Mesendoderm (in vitro differentiated cells): ENCODE data around the gene ATR.
"Not testable (repeated sequence)": the region's sequence is repeated elsewhere in the genome, so short reads cannot be mapped to it uniquely, and the experiment has no call there.

Experiments
- DNase-seq: peaks from one replicate; pipeline ENCODE4 v3.0.0; 2013
- H2AK5ac ChIP-seq: 2 replicates; pipeline ENCODE4 v1.6.1; 2013; ENCODE audit warnings: low read length, inconsistent platforms
- H2BK120ac ChIP-seq: 2 replicates; pipeline ENCODE4 v1.6.1; 2013; ENCODE audit warnings: low read depth, mild to moderate bottlenecking, low read length, moderate library complexity, mixed read lengths
- H2BK15ac ChIP-seq: replicated peaks from 2 replicates; pipeline ENCODE4 v1.6.1; 2013; ENCODE audit warnings: low read depth, mild to moderate bottlenecking, moderate library complexity
- H2BK5ac ChIP-seq: 2 replicates; pipeline ENCODE4 v1.6.1; 2013; ENCODE audit warnings: low read length, inconsistent platforms
- H3K18ac ChIP-seq: 2 replicates; pipeline ENCODE4 v1.6.1; 2013; ENCODE audit warnings: mild to moderate bottlenecking, low read length, mixed read lengths
- H3K23ac ChIP-seq: one replicate; pipeline ENCODE4 v1.6.1; 2013; ENCODE audit warnings: low read length
- H3K27ac ChIP-seq: 2 replicates; pipeline ENCODE4 v1.5.1; 2013; ENCODE audit warnings: low read depth, mild to moderate bottlenecking, inconsistent platforms, low read length, moderate library complexity
- H3K27me3 ChIP-seq: 2 replicates; pipeline ENCODE4 v1.6.1; 2013; ENCODE audit warnings: low read length, control low read depth, mild to moderate bottlenecking, inconsistent platforms; ENCODE audit not compliant: insufficient read depth, poor library complexity
- H3K36me3 ChIP-seq: 2 replicates; pipeline ENCODE4 v1.6.1; 2013; ENCODE audit warnings: low read length, inconsistent platforms; ENCODE audit not compliant: control insufficient read depth, insufficient read depth
- H3K4ac ChIP-seq: one replicate; pipeline ENCODE4 v1.6.1; 2013; ENCODE audit warnings: low read depth, mild to moderate bottlenecking, low read length, moderate library complexity
- H3K4me1 ChIP-seq: 2 replicates; pipeline ENCODE4 v1.6.1; 2013; ENCODE audit warnings: low read depth, low read length, inconsistent platforms; ENCODE audit not compliant: control insufficient read depth
- H3K4me2 ChIP-seq: 2 replicates; pipeline ENCODE4 v1.6.1; 2013; ENCODE audit warnings: low read length
- H3K4me3 ChIP-seq: 2 replicates; pipeline ENCODE4 v1.5.1; 2013; ENCODE audit warnings: mild to moderate bottlenecking, low read length
- H3K56ac ChIP-seq: one replicate; pipeline ENCODE4 v1.6.1; 2013; ENCODE audit warnings: low read length
- H3K79me1 ChIP-seq: 2 replicates; pipeline ENCODE4 v1.6.1; 2013; ENCODE audit warnings: low read length, inconsistent platforms
- H3K79me2 ChIP-seq: 2 replicates; pipeline ENCODE4 v1.6.1; 2013; ENCODE audit warnings: mild to moderate bottlenecking, low read length; ENCODE audit not compliant: control insufficient read depth, insufficient read depth
- H3K9ac ChIP-seq: 2 replicates; pipeline ENCODE4 v1.6.1; 2013; ENCODE audit warnings: low read length, inconsistent platforms
- H4K5ac ChIP-seq: one replicate; pipeline ENCODE4 v1.6.1; 2013; ENCODE audit warnings: low read length
- H4K8ac ChIP-seq: one replicate; pipeline ENCODE4 v1.6.1; 2013; ENCODE audit warnings: low read depth, mild to moderate bottlenecking, control low read depth, low read length, moderate library complexity
- WGBS: extraction: QIAGEN DNeasy Blood & Tissue Kit; methylation state at CpG from one replicate; pipeline ENCODE4 v1.1.7; 2013; ENCODE audit warnings: low lambda C conversion rate, missing lambda C conversion rate; ENCODE audit not compliant: insufficient coverage; ENCODE audit errors: extremely low coverage; 5-methylcytosine and 5-hydroxymethylcytosine counted together

ATR gene

GRCh38 chr3:142574665-142575064 lies 3.9 kb downstream of the ATR start:
- no peaks in the 10 kb centered on the region for H3K79me1 ChIP-seq
- H3K4me3 ChIP-seq: no peak overlapping the region
- H4K8ac ChIP-seq: no peak overlapping the region
- no peak overlapping the region for H2BK5ac ChIP-seq
- H3K23ac ChIP-seq: no peak overlapping the region
- no peak overlapping the region for H3K27ac ChIP-seq
- no peak overlapping the region for H3K18ac ChIP-seq
- no peaks in the 10 kb centered on the region for H3K4me1 ChIP-seq
- no peaks in the 10 kb centered on the region for H3K27me3 ChIP-seq
- peaks cover 5% of the 10 kb centered on the region for H3K79me2 ChIP-seq
- no peak overlapping the region for H2AK5ac ChIP-seq
- H2BK120ac ChIP-seq: no peak overlapping the region
- H3K36me3 ChIP-seq: no peaks in the 10 kb centered on the region
- no peak overlapping the region for H3K4me2 ChIP-seq
- no peak overlapping the region for H3K4ac ChIP-seq
- H2BK15ac ChIP-seq: no peak overlapping the region
- WGBS: no CpG with 5 or more reads among the region's 1 CpG
- no peak for DNase-seq
- H4K5ac ChIP-seq: no peak overlapping the region
- no peak overlapping the region for H3K56ac ChIP-seq
- H3K9ac ChIP-seq: no peak overlapping the region

- not testable (repeated sequence) for H3K4me3 ChIP-seq, H3K23ac ChIP-seq, H3K4me1 ChIP-seq, H2BK15ac ChIP-seq, H4K5ac ChIP-seq, H3K79me2 ChIP-seq, H3K18ac ChIP-seq, H2BK120ac ChIP-seq, H3K36me3 ChIP-seq, H4K8ac ChIP-seq, DNase-seq, H3K27me3 ChIP-seq, H3K79me1 ChIP-seq, H3K4me2 ChIP-seq, H2BK5ac ChIP-seq, H3K4ac ChIP-seq, H3K27ac ChIP-seq, H3K56ac ChIP-seq, H2AK5ac ChIP-seq, H3K9ac ChIP-seq
- no CpG with 5 or more reads among the region's 3 CpGs for WGBS
Measured at GRCh38 chr3:142574223-142574622, 4.3 kb downstream of the ATR start.

GRCh38 chr3:142569422-142569821 lies 9.1 kb downstream of the ATR start:
- H4K8ac ChIP-seq, H3K9ac ChIP-seq, H3K4me2 ChIP-seq, H3K4me3 ChIP-seq, H3K79me1 ChIP-seq, H3K18ac ChIP-seq, DNase-seq, H3K27ac ChIP-seq, H3K36me3 ChIP-seq, H3K79me2 ChIP-seq, H3K4me1 ChIP-seq, H2BK5ac ChIP-seq, H3K56ac ChIP-seq, H3K4ac ChIP-seq, H3K27me3 ChIP-seq, H3K23ac ChIP-seq, H2BK15ac ChIP-seq, H2AK5ac ChIP-seq, H4K5ac ChIP-seq, H2BK120ac ChIP-seq: not testable (repeated sequence)
- WGBS: no CpG with 5 or more reads among the region's 3 CpGs

- H3K23ac ChIP-seq: no peak overlapping the region
- no peak overlapping the region for H3K9ac ChIP-seq
- no peaks in the 10 kb centered on the region for H3K27me3 ChIP-seq
- no peak overlapping the region for H3K4me2 ChIP-seq
- no peak overlapping the region for H2BK15ac ChIP-seq
- no peak overlapping the region for H2AK5ac ChIP-seq
- H4K5ac ChIP-seq: no peak overlapping the region
- H3K36me3 ChIP-seq: no peaks in the 10 kb centered on the region
- DNase-seq: no peak
- no peaks in the 10 kb centered on the region for H3K79me1 ChIP-seq
- H3K79me2 ChIP-seq: no peaks in the 10 kb centered on the region
- no peak overlapping the region for H2BK120ac ChIP-seq
- no peak overlapping the region for H3K27ac ChIP-seq
- H3K4ac ChIP-seq: no peak overlapping the region
- no peak overlapping the region for H3K18ac ChIP-seq
- H3K4me1 ChIP-seq: no peaks in the 10 kb centered on the region
- no peak overlapping the region for H3K4me3 ChIP-seq
- H3K56ac ChIP-seq: no peak overlapping the region
- no peak overlapping the region for H2BK5ac ChIP-seq
- WGBS: no CpG with 5 or more reads among the region's 21 CpGs
- H4K8ac ChIP-seq: no peak overlapping the region
Measured at GRCh38 chr3:142568393-142569017, 10.0 kb downstream of the ATR start.

GRCh38 chr3:142566096-142566495 lies 12.4 kb downstream of the ATR start:
- no peaks in the 10 kb centered on the region for H3K79me1 ChIP-seq
- no peak overlapping the region for H4K8ac ChIP-seq
- no peak overlapping the region for H2AK5ac ChIP-seq
- H3K4me3 ChIP-seq: no peak overlapping the region
- no peak overlapping the region for H3K4ac ChIP-seq
- no peak overlapping the region for H3K56ac ChIP-seq
- no peak overlapping the region for H3K9ac ChIP-seq
- H2BK5ac ChIP-seq: no peak overlapping the region
- no peaks in the 10 kb centered on the region for H3K4me1 ChIP-seq
- H2BK15ac ChIP-seq: no peak overlapping the region
- no peaks in the 10 kb centered on the region for H3K36me3 ChIP-seq
- no CpG with 5 or more reads among the region's 3 CpGs for WGBS
- no peaks in the 10 kb centered on the region for H3K79me2 ChIP-seq
- H4K5ac ChIP-seq: no peak overlapping the region
- no peak overlapping the region for H3K23ac ChIP-seq
- H3K27ac ChIP-seq: no peak overlapping the region
- no peak for DNase-seq
- H3K18ac ChIP-seq: no peak overlapping the region
- no peak overlapping the region for H2BK120ac ChIP-seq
- H3K27me3 ChIP-seq: no peaks in the 10 kb centered on the region
- no peak overlapping the region for H3K4me2 ChIP-seq

GRCh38 chr3:142563496-142563997 lies 15.0 kb downstream of the ATR start:
- no peaks in the 10 kb centered on the region for H3K79me2 ChIP-seq
- no peak for DNase-seq
- H3K4me3 ChIP-seq: no peak overlapping the region
- no peak overlapping the region for H4K5ac ChIP-seq
- no peak overlapping the region for H2BK5ac ChIP-seq
- H3K4me1 ChIP-seq: no peaks in the 10 kb centered on the region
- no peak overlapping the region for H3K4me2 ChIP-seq
- WGBS: no CpG with 5 or more reads among the region's 4 CpGs
- no peak overlapping the region for H3K4ac ChIP-seq
- no peak overlapping the region for H2AK5ac ChIP-seq
- no peak overlapping the region for H2BK15ac ChIP-seq
- no peak overlapping the region for H3K18ac ChIP-seq
- no peaks in the 10 kb centered on the region for H3K36me3 ChIP-seq
- H3K23ac ChIP-seq: no peak overlapping the region
- no peak overlapping the region for H3K9ac ChIP-seq
- no peak overlapping the region for H3K27ac ChIP-seq
- H4K8ac ChIP-seq: no peak overlapping the region
- H2BK120ac ChIP-seq: no peak overlapping the region
- H3K79me1 ChIP-seq: no peaks in the 10 kb centered on the region
- H3K56ac ChIP-seq: no peak overlapping the region
- no peaks in the 10 kb centered on the region for H3K27me3 ChIP-seq
